Hepatocyte (in vitro differentiated cells): Measurements from ENCODE around the gene DNAJB7. TPM values are rescaled to one million over a fixed set of nuclear protein-coding genes. Genes with fewer than 3 reads are reported as not detected.

Experiments
- DNase-seq: peaks from one replicate; pipeline ENCODE4 v3.0.0-alpha.2; 2016; ENCODE audit warnings: low spot score
- H2AFZ ChIP-seq: fragments of 200-600 bp; sonication (generic); 2 replicates; pipeline ENCODE4 v1.6.0; 2016; ENCODE audit warnings: antibody characterized with exemption, mild to moderate bottlenecking
- H3K27ac ChIP-seq: fragments of 200-600 bp; sonication (generic); 2 replicates; pipeline ENCODE4 v1.5.1; 2016; ENCODE audit warnings: mild to moderate bottlenecking
- H3K27me3 ChIP-seq: fragments of 200-600 bp; sonication (generic); 2 replicates; pipeline ENCODE4 v1.6.1; 2016
- H3K36me3 ChIP-seq: fragments of 200-600 bp; sonication (generic); replicated peaks from 2 replicates; pipeline ENCODE4 v1.5.1; 2016; ENCODE audit warnings: low read depth; ENCODE audit not compliant: insufficient read depth
- H3K4me1 ChIP-seq: fragments of 200-600 bp; sonication (generic); 2 replicates; pipeline ENCODE4 v1.5.1; 2016; ENCODE audit warnings: mild to moderate bottlenecking, moderate library complexity; ENCODE audit not compliant: insufficient read depth
- H3K4me2 ChIP-seq: fragments of 200-600 bp; sonication (generic); 2 replicates; pipeline ENCODE4 v1.6.0; 2016
- H3K4me3 ChIP-seq: fragments of 200-600 bp; sonication (generic); 2 replicates; pipeline ENCODE4 v1.5.1; 2016; ENCODE audit warnings: mild to moderate bottlenecking
- H3K79me2 ChIP-seq: fragments of 200-600 bp; sonication (generic); 2 replicates; pipeline ENCODE4 v1.6.0; 2017; ENCODE audit warnings: mild to moderate bottlenecking
- H3K9me2 ChIP-seq: fragments of 200-600 bp; sonication (generic); replicated peaks from 2 replicates; pipeline ENCODE4 v1.6.0; 2017; ENCODE audit warnings: mild to moderate bottlenecking; ENCODE audit not compliant: insufficient read depth
- H3K9me3 ChIP-seq: fragments of 200-600 bp; sonication (generic); 2 replicates; pipeline ENCODE4 v1.5.1; 2016; ENCODE audit warnings: low read depth, mild to moderate bottlenecking
- H4K20me1 ChIP-seq: fragments of 200-600 bp; sonication (generic); 2 replicates; pipeline ENCODE4 v1.6.0; 2016; ENCODE audit warnings: mild to moderate bottlenecking; ENCODE audit not compliant: insufficient read depth, poor library complexity, severe bottlenecking
- EZH2 ChIP-seq: fragments of 200-600 bp; sonication (generic); IDR thresholded peaks from 2 replicates; pipeline ENCODE4 v1.6.1; 2016; ENCODE audit warnings: antibody characterized with exemption, mild to moderate bottlenecking, borderline replicate concordance
- EZH2phosphoT487 ChIP-seq: fragments of 200-600 bp; sonication (generic); IDR thresholded peaks from one replicate; pipeline ENCODE4 v1.6.1; 2018; ENCODE audit warnings: antibody characterized with exemption, mild to moderate bottlenecking, low read depth, moderate library complexity; ENCODE audit not compliant: unreplicated experiment, severe bottlenecking
- microRNA-seq: library from miRNA; unstranded; fragments of <30 nt; microRNA quantifications from one replicate; pipeline ENCODE4, GENCODE V29; 2017
- polyA plus RNA-seq: library from polyadenylated mRNA; unstranded; fragments of >200 nt; fragmentation: Nextera tagmentation; extraction: Ambion mirVana; gene quantifications from 2 replicates; pipeline ENCODE4 v1.2.1, GENCODE V29; 2016
- small RNA-seq: library from RNA; depleted of rRNA; stranded (forward); fragments of <200 nt; gene quantifications from one replicate; pipeline ENCODE3, GENCODE V24; 2014
- total RNA-seq: library from RNA; depleted of rRNA; stranded (reverse); fragments of >200 nt; gene quantifications from 2 replicates; pipeline ENCODE4 v1.2.3, GENCODE V29; 2014
- TF ChIP-seq, protein P1 (sequence below): fragments of 200-600 bp; sonication (generic); IDR thresholded peaks from 2 replicates; pipeline ENCODE4 v1.5.1; 2016; ENCODE audit warnings: antibody characterized with exemption, mild to moderate bottlenecking; ENCODE audit not compliant: poor library complexity

DNAJB7 gene
- total and polyA plus RNA-seq, 2 experiments from 2014 or later = 0.66 TPM; not detected in 1

DNA sequence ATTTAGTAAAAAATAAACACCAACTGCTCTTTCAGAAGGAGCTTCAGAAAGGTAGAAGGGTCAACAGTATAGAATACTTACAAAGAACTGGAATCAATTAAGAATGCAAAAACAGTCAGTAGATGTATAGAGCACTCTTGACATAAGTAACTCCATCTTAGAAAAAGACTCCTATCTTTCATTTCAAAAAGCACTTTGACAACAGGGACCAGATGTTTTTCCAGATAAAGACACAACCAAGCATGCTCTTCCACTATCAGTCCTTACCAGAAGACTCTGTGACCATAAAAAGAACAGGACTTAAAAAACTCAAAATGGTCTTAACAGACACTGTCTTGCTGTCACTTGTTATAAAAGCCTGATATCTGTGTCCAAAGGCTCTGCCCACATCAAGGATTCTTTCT, 48.0 kb downstream of the DNAJB7 start:
- H3K4me3 ChIP-seq = no peak overlapping the region
- no peak overlapping the region for H2AFZ ChIP-seq
- no peaks in the 10 kb centered on the region for H3K9me3 ChIP-seq
- DNase-seq = no peak
- H3K4me1 ChIP-seq = peaks cover 6% of the 10 kb centered on the region
- no peak overlapping the region for H3K4me2 ChIP-seq
- H3K9me2 ChIP-seq = no peaks in the 10 kb centered on the region
- H3K27me3 ChIP-seq = no peaks in the 10 kb centered on the region
- TF ChIP-seq EZH2phosphoT487 (no peak), EZH2 (no peak)
- TF ChIP-seq, protein P1, sequence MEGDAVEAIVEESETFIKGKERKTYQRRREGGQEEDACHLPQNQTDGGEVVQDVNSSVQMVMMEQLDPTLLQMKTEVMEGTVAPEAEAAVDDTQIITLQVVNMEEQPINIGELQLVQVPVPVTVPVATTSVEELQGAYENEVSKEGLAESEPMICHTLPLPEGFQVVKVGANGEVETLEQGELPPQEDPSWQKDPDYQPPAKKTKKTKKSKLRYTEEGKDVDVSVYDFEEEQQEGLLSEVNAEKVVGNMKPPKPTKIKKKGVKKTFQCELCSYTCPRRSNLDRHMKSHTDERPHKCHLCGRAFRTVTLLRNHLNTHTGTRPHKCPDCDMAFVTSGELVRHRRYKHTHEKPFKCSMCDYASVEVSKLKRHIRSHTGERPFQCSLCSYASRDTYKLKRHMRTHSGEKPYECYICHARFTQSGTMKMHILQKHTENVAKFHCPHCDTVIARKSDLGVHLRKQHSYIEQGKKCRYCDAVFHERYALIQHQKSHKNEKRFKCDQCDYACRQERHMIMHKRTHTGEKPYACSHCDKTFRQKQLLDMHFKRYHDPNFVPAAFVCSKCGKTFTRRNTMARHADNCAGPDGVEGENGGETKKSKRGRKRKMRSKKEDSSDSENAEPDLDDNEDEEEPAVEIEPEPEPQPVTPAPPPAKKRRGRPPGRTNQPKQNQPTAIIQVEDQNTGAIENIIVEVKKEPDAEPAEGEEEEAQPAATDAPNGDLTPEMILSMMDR = no peak
- peaks cover 4% of the 10 kb centered on the region for H3K36me3 ChIP-seq
- H4K20me1 ChIP-seq = peaks cover 3% of the 10 kb centered on the region
- no peak overlapping the region for H3K27ac ChIP-seq
- peaks cover 81% of the 10 kb centered on the region for H3K79me2 ChIP-seq

Small RNA genes lying within 50 kb of the gene (microRNA-seq; reads per million reads assigned to microRNA genes)
- 1.3 reads per million for gene MIR4766

Small RNA genes lying within 50 kb of the gene (small RNA-seq; reads per million reads assigned to genes)
- not detected for gene MIR4766

Other genes starting within 250 kb of the DNAJB7 start
- 16.7 and 29.7 TPM in 2 replicates for gene MRTFA, start 225.4 kb downstream of the DNAJB7 start, total RNA-seq
- gene MRTFA, start 225.4 kb downstream of the DNAJB7 start, polyA plus RNA-seq = 19.0 and 20.9 TPM in 2 replicates
- 0.50 and 1.1 TPM in 2 replicates for gene MCHR1, start 182.6 kb downstream of the DNAJB7 start, total RNA-seq
- gene MCHR1, start 182.6 kb downstream of the DNAJB7 start, polyA plus RNA-seq = 1.1 TPM in 1 of 2 replicates, not detected in the other
- gene SLC25A17, start 42.8 kb downstream of the DNAJB7 start, total RNA-seq = 15.6 and 20.5 TPM in 2 replicates
- 21.4 and 24.8 TPM in 2 replicates for gene SLC25A17, start 42.8 kb downstream of the DNAJB7 start, polyA plus RNA-seq
- 216 and 283 TPM in 2 replicates for gene ST13, start 5.5 kb downstream of the DNAJB7 start, total RNA-seq
- 206 TPM in 2 replicates for gene ST13, start 5.5 kb downstream of the DNAJB7 start, polyA plus RNA-seq
- gene XPNPEP3, start 5.0 kb downstream of the DNAJB7 start, total RNA-seq = 14.6 and 19.1 TPM in 2 replicates
- gene XPNPEP3, start 5.0 kb downstream of the DNAJB7 start, polyA plus RNA-seq = 9.4 and 12.3 TPM in 2 replicates
- 63.2 and 84.4 TPM in 2 replicates for gene RBX1, start 89.3 kb upstream of the DNAJB7 start, total RNA-seq
- gene RBX1, start 89.3 kb upstream of the DNAJB7 start, polyA plus RNA-seq = 179 and 191 TPM in 2 replicates
- gene EP300, start 230.5 kb upstream of the DNAJB7 start, total RNA-seq = 29.0 and 53.8 TPM in 2 replicates
- 19.5 and 28.8 TPM in 2 replicates for gene EP300, start 230.5 kb upstream of the DNAJB7 start, polyA plus RNA-seq